ENCODE results near the gene FBLN2. TPM values are rescaled to one million over a fixed set of nuclear protein-coding genes. Genes with fewer than 3 reads are reported as not detected.

FBLN2 gene
- total RNA-seq, 3 donors from 2014 or later (not counting 1 experiment from before 2014, with no cell fraction given), result 0.61 to 2.7 (median 1.6) TPM

- ATAC-seq, result no peak
- H3K9me3 Mint-ChIP-seq, result no peaks in the 10 kb centered on the region
These were observed 22.9 kb upstream of the FBLN2 start for GRCh38 chr3:13525827-13526625.

GRCh38 chr3:13526626-13526949 lies 22.3 kb upstream of the FBLN2 start:
- H3K27ac Mint-ChIP-seq, result no peak overlapping the region
- H3K9me3 Mint-ChIP-seq, result no peaks in the 10 kb centered on the region
- no peaks in the 10 kb centered on the region for H3K4me1 Mint-ChIP-seq
- Histone ChIP-seq H3K4me1 (ENCODE audit: control insufficient read depth, insufficient read depth, low read length) (no peaks in the 10 kb centered on the region), H3K9me3 (ENCODE audit: control insufficient read depth, insufficient read depth, low read length) (no peaks in the 10 kb centered on the region), H3K36me3 (ENCODE audit: control insufficient read depth, insufficient read depth, low read length) (no peaks in the 10 kb centered on the region), H3K27ac (ENCODE audit: low read length) (no peak overlapping the region), H3K4me3 (ENCODE audit: low read length) (no peak overlapping the region), H3K27me3 (ENCODE audit: control insufficient read depth, insufficient read depth, low read length) (no peaks in the 10 kb centered on the region)
- intact Hi-C loops (cut with micrococcal nuclease), result no loop called here
- H3K4me3 Mint-ChIP-seq, result no peak overlapping the region
- H3K36me3 Mint-ChIP-seq, result no peaks in the 10 kb centered on the region
- no peak for DNase-seq
- WGBS (ENCODE audit: insufficient coverage), result 88% methylated on average over 5 of the region's 5 CpGs
- H3K27me3 Mint-ChIP-seq (ENCODE audit: low read depth in 2 of 2), result peaks cover 8 to 11% of the 10 kb centered on the region in 2 donors
- no peak for ATAC-seq
- no peak for TF ChIP-seq CTCF (IDR thresholded peaks at IDR 0.05)

More at GRCh38 chr3:13525827-13526625, 22.9 kb upstream of the FBLN2 start:
- 85% methylated on average over 20 of the region's 20 CpGs for WGBS (ENCODE audit: insufficient coverage)
- no peak for TF ChIP-seq CTCF (IDR thresholded peaks at IDR 0.05)
- intact Hi-C loops (cut with micrococcal nuclease), result no loop called here
- no peak for DNase-seq
- no peaks in the 10 kb centered on the region for H3K9me3 ChIP-seq (ENCODE audit: control insufficient read depth, insufficient read depth, low read length)
- no peaks in the 10 kb centered on the region for H3K36me3 ChIP-seq (ENCODE audit: control insufficient read depth, insufficient read depth, low read length)
- Mint-ChIP-seq H3K36me3 (no peaks in the 10 kb centered on the region), H3K27ac (no peak overlapping the region), H3K27me3 (ENCODE audit: low read depth in 2 of 2) (peaks cover 8 to 11% of the 10 kb centered on the region in 2 donors), H3K4me1 (no peaks in the 10 kb centered on the region), H3K4me3 (no peak overlapping the region)
- no peak overlapping the region for H3K4me3 ChIP-seq (ENCODE audit: low read length)
- no peaks in the 10 kb centered on the region for H3K27me3 ChIP-seq (ENCODE audit: control insufficient read depth, insufficient read depth, low read length)
- no peak overlapping the region for H3K27ac ChIP-seq (ENCODE audit: low read length)
- no peaks in the 10 kb centered on the region for H3K4me1 ChIP-seq (ENCODE audit: control insufficient read depth, insufficient read depth, low read length)

DNA sequence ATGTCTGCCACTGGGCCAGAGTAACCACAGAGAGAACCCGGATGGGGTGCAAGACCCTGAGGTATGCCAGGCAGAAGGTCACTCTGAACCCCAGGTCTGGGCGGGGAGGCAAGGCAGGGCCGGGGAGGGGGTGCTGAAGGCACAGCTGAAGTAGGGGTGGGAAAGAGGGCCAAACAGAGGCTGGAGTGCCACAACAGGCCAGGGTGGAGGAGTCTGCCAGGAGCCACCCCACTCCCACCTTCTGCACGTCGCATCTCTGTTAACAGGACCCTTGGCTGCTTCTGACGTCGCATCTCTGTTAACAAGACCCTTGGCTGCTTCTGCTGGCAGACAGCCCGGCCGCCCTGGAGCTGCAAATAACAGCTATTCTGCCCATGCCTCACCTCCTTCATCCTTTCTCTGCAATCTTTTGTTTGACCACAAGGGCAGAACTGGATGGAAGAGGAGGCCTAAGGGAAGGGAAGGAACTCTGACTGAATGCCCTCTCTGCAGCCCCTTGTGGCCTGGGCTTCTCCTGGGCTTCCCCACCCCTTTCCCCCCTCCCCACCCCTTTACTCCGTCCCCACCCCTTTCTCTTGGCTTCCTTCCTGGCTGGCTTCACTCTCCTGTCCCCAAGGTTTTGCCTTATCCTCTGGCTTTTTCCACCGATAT lies 20.6 kb upstream of the FBLN2 start:
- no peak for DNase-seq
- Histone ChIP-seq H3K36me3 (ENCODE audit: control insufficient read depth, insufficient read depth, low read length) (no peaks in the 10 kb centered on the region), H3K27ac (ENCODE audit: low read length) (no peak overlapping the region), H3K4me3 (ENCODE audit: low read length) (no peak overlapping the region), H3K4me1 (ENCODE audit: control insufficient read depth, insufficient read depth, low read length) (no peaks in the 10 kb centered on the region), H3K27me3 (ENCODE audit: control insufficient read depth, insufficient read depth, low read length) (no peaks in the 10 kb centered on the region), H3K9me3 (ENCODE audit: control insufficient read depth, insufficient read depth, low read length) (no peaks in the 10 kb centered on the region)
- ATAC-seq, result no peak
- H3K36me3 Mint-ChIP-seq, result no peaks in the 10 kb centered on the region
- intact Hi-C loops (cut with micrococcal nuclease), result no loop called here
- no peaks in the 10 kb centered on the region for H3K4me1 Mint-ChIP-seq
- H3K9me3 Mint-ChIP-seq, result no peaks in the 10 kb centered on the region
- peaks cover 4 to 11% of the 10 kb centered on the region in 2 donors for H3K27me3 Mint-ChIP-seq (ENCODE audit: low read depth in 2 of 2)
- no peak overlapping the region for H3K4me3 Mint-ChIP-seq
- no peak for TF ChIP-seq CTCF (IDR thresholded peaks at IDR 0.05)
- H3K27ac Mint-ChIP-seq, result no peak overlapping the region
- WGBS (ENCODE audit: insufficient coverage), result 87% methylated on average over 11 of the region's 11 CpGs
